T-helper 1 cell treated with Interleukin-12 subunit alpha and Interleukin-12 subunit beta and Interleukin-4 antibody, amounts not matched to agents 30 ng/mL and 1 ng/mL, for 36 hours (primary cell): ENCODE measurements around the gene DIP2C. TPM values are rescaled to one million over a fixed set of nuclear protein-coding genes. Genes with fewer than 3 reads are reported as not detected.
"Not testable (repeated sequence)": the region's sequence is repeated elsewhere in the genome, so short reads cannot be mapped to it uniquely, and the experiment has no call there.

ENCODE experiments used
- intact Hi-C: fragments of 100-400 bp; cut with micrococcal nuclease; formaldehyde crosslinking; loops from one replicate; pipeline ENCODE4 v1.15.1; 2024
- total RNA-seq: library from RNA; stranded (reverse); gene quantifications from 2 replicates; pipeline ENCODE4 v1.2.3, GENCODE V29; 2022

The DIP2C gene
- total RNA-seq, 1 donor from 2014 or later = 2.8 TPM

DNA sequence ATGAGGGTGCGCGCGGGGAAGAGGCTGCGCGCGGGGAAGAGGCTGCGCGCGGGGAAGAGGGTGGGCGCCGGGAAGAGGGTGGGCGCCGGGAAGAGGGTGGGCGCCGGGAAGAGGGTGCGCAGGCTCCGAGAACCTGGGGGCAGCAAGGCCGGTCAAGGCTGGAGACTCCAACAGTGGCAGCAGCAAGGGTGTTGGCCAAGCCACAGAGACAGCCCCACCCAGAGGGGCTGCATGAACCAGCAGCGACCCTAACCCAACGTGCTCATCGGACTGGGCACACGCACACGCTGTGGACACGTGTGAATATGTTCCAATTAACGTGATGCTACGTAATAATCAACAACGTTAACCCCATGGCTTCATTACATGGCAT, 48.8 kb downstream of the DIP2C start:
- intact Hi-C loops = no loop called here

DNA sequence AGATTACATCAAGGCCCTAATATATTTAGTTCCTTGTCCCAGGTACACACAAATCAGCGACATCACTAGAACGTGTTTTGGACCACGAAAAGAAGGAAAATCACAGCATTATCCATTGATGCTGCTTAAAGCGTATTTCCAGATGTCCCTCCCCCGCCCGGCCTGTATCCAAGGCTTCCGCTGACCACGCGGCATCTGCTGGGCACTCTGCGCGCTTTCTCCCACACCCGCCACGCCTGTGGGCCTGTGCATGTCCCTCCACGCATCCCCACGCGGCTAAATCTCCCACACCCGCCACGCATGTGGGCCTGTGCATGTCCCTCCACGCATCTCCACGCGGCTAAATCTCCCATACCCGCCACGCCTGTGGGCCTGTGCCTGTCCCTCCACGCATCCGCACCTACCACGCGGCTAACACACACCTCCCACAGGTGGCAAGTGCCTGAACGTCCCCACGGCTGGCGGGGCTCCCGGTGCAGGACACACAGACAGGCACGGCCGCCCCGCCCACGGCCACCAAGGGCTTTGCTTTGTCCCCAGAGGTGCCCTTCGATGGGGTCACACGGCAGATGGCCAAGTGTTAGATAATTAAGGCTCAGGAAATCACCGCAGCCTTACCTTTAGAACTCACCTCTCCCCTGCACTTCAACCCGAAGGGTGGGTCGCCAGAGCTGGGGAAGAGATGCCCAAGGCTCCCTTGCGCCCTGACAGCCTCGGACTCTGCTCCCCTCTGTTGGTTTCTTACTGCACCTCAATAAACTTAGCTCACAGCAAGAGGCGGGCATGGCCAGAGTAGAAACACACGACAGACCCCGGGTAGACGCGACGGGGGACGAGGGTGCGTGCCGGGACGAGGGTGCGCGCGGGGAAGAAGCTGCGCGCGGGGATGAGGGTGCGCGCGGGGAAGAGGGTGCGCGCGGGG, 49.5 kb downstream of the DIP2C start:
- intact Hi-C loops = no loop called here

DNA sequence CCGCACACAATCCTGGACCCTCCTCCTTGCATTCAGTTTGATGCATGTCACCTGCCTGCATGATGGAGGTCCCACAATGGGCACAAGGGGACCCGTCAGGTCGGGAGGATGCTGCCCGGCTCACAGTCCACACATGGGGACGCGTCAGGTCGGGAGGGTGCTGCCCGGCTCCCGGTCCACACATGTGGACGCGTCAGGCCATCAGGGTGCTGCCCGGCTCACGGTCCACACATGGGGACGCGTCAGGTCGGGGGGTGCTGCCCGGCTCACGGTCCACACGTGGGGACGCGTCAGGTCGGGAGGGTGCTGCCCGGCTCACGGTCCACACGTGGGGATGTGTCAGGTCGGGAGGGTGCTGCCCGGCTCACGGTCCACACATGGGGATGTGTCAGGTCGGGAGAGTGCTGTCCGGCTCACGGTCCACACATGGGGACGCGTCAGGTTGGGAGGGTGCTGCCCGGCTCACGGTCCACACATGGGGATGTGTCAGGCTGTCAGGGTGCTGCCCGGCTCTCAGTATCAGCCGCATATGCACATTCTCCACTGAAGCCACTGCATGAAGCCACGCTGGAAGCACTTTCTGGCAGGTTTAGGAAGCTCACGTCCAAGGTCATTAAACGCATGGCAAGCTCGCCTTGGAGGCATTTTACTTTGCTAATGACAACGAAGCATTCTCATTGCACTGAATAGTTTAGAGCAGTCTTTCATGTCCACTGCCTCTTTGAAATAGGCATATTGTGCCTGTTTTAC, 50.3 kb downstream of the DIP2C start:
- intact Hi-C loops = no loop called here

DNA sequence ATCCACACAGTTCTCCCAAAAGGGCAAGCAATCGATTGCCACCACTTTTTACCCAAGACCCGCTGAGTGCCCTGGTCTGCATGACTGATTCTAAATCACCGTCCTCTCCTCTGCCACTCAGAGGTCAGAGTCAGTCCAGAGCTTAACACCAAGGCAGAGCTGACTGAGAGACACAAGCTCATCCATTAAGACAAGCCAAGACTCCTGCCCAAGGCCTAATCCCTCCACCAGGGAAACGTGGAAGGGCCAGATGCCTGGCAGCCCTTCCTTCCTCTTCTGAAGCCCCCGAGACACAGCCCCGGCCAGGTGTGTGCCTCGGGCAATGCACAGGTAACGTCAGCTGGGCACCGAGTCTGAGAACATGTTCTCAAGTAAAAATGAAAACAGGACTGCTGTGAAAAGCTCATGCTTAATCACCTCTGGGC, 51.7 kb downstream of the DIP2C start:
- intact Hi-C loops = no loop called here

DNA sequence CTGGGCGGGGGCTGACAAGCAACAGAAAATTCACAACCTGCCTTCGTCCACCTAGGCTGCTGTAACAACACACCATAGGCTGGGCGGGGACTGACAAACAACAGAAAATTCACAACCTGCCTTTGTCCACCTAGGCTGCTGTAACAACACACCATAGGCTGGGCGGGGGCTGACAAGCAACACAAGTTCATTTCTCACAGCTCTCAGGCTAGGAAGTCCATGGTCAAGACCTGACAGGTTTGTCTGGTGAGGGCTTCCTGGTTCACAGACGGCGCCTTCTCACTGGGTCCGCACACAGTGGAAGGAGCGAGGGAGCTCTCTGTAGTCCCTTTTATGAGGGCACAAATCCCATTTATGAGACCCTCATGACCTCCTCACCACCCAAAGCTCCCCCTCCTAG, 52.2 kb downstream of the DIP2C start:
- intact Hi-C loops = no loop called here

DNA sequence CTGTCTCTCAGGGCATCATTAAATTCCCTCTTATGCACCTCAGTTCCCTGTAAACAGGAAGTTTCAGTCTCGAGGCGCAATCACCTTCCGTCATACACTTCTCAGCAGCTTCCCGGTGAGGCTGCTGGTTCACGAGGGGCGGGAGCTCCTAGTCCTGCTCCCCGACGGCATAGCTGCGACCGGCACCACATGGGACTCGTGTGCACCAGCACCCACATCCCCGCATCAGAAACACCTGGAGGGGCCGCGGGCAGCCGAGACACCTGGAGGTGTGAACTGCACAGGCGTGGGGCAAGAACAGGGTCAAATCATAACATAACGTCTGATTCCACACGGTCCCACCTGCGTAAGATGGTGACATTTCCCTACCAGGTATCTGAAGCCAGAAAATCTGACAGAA, 52.7 kb downstream of the DIP2C start:
- intact Hi-C loops = no loop called here

DNA sequence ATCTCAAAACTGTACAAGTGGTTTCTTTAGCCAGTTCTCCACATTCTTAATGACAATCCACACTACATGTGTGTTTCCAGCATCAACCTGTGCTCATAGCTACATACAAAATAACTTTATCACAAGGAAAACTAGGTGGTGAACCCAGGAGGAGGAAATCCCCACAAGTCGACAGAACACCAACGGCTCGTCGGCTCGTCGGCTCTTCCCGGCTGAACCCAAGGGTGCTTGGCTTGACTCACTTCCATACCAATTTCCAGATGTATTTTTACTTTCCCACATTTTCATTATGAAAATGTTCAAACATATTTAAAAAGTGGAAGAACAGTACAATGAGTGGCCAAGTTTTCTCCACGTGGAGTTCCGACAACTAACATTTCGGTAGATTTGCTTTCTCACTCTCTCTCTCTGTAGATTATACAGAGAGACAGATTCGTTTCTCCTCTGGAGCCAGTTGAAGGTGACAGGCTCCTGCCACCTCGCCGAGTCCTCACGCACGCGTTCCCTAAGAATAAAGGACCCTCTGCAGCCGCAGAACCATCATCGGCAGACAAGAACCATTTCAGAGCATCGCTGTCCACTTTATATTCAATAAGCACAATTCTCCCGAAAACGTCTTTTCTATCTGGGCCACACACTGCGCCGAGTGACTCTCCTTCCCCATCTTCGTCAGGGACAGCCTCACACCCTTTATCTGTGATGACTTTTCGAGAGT, 53.3 kb downstream of the DIP2C start:
- intact Hi-C loops = no loop called here

DNA sequence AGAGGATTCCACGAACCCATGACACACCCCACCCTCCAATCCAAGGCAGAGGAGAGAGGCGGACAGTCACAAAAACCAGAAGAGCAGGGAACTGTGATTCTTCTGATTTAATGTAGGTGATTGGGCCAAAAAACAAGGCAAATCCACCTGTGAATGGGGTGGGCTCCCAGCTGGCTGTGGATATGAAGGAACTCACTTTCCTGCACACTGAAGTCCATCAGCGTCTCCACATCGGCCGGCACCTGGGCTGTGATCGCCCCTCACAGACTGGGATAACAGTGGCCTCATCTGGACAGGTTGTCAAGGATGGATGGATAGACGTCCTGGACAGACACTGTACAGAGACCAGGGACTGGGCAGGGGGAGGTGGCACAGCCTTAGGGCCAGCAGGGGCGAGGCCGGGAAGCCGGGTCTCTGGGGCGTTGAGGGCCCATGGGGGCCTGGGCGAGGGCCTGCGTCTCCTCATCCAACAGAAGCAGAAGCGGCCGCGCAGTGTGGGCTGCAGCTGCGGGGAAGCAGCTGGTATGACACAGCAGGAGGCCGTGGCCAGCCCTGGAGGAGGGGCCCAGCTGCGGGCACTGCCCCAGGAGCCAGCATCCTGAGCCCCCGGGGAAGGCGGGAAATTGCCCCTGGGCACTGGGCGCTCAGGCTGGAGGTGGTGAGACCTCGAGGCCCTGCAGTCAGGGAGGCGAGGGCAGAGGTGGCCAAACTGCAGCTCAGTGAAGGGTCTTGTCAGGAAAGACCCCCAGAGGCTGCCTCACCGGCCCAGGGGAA, 54.2 kb downstream of the DIP2C start:
- intact Hi-C loops = no loop called here

DNA sequence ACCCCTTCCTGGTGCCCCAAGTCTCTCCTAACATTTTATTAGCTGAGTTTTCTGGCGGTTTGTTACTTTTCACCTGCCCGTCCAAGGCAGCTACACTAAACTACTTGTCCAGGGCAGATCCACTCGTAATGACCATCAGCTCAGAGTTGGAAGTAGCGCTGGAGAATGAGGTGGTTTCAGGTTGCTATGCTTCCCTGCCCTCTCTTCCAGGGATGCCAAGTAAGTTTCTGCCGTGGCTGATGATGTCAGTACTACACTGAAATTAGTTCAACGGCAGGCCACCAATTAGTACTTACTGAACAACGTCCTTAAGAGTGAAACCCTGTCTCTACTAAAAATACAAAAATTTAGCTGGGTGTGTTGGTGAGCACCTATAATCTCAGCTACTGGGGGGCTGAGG, 55.2 kb downstream of the DIP2C start:
- intact Hi-C loops = no loop called here

DNA sequence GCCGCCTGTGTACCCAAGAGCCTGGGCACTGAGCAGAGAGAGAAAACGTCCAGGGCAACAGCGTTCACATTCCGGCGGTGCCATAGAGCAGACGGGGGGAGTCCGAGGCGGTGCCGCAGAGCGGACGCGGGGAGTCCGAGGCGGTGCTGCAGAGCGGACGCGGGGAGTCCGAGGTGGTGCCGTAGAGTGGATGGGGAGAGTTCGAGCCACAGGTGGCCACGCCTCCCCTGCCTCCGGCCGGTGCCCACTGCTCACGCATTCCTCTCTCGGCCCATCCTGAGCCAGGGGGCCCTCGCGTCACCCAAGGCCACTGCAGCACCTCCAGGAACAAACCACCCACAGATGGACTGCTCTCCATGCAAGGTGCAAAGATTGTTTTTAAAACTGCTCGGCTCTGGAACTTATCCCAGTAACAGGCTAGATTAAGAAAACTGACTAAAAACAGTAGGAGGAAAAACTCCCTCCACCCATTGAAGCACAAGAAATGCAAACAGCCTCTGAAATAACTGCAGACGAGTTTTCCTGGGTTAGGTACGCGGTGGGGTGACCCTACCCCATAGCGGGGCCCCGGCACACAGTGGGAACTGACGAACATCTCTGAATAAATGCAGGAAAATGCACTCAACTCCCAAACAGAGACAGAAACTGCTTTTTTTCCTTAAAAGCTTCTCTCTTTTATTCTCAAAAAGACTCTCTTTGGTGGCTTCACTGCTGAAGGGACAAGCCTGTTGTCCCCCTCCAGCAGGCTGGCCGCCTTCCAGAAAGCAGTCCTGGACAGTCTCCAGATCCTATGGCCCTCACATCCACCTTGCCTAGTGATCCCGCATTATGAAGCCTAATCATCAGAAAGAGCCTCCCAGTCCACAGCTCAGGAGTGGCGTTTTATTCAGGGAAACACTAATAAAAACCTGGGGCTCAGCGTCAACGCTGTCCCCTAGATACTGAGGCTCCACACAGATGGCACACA, 55.9 kb downstream of the DIP2C start:
- intact Hi-C loops = no loop called here

DNA sequence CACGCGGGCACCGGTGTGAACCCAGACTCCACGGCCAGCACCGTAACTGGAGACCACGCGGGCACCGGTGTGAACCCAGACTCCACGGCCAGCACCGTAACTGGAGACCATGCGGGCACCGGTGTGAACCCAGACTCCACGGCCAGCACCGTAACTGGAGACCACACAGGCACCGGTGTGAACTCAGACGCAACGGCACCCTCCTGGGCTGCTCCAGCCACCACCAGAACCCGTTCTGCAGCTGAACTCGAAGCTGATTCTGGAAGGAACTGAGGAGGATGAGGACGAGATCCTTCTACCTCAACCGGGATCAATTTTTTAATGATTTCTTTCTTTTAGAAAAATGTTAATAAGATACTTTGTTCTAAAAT, 56.7 kb downstream of the DIP2C start:
- intact Hi-C loops = not testable (repeated sequence)

DNA sequence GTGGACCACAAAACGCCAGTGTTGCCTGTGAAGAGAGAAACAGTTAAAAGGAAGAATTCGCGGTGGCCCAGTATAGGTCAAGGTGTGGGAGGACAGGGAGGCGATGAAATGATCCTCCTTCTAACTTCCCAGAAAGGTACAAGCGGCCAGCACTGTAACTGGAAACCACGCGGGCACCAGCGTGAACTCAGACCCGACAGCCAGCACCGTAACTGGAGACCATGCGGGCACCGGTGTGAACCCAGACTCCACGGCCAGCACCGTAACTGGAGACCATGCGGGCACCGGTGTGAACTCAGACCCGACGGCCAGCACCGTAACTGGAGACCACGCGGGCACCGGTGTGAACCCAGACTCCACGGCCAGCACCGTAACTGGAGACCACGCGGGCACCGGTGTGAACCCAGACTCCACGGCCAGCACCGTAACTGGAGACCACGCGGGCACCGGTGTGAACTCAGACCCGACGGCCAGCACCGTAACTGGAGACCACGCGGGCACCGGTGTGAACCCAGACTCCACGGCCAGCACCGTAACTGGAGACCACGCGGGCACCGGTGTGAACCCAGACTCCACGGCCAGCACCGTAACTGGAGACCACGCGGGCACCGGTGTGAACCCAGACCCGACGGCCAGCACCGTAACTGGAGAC, 57.2 kb downstream of the DIP2C start:
- intact Hi-C loops = not testable (repeated sequence)

DNA sequence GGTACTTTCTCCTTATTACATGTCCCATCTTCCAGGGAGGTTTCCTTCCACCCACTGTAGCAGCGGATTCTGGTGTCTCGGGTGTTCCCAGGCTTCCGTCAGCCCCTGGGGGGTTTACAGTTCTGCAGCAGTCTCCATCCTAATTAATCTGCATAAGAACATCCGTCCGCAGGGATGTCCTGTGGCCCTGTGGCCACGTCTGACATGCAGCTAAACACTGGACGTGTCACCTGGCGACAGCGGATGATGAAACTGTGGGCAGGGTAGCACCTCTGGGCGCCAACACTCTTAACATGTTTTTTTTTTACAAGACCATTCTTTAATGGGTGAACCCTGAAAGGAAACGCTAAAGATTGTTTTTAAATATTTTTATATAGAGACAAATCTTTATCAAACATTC, 58.2 kb downstream of the DIP2C start:
- intact Hi-C loops = no loop called here

DNA sequence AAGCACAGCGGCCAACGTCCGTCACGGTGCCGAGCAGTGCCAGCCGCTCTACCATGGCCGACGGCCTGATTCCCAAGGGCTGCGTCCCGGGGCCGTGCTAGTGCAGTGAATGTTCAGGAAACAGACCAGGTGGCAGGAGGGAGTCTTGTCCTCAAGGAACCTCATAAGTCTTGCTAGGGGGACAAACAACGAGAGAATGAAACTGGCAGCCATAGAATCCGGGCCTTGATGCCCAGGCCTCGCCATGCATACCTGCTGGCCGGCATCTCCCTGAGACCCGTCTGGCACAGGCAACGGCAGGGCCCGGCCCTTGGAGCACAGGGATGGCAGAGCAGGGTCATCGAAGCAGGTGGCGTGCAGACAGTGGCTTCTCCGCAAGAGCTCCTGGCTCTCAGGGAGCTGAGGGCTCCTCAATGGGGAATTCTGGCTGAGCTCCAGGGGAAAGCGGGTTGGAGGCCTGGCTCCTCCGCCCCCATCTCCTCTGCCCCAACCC, 58.8 kb downstream of the DIP2C start:
- intact Hi-C loops = no loop called here

DNA sequence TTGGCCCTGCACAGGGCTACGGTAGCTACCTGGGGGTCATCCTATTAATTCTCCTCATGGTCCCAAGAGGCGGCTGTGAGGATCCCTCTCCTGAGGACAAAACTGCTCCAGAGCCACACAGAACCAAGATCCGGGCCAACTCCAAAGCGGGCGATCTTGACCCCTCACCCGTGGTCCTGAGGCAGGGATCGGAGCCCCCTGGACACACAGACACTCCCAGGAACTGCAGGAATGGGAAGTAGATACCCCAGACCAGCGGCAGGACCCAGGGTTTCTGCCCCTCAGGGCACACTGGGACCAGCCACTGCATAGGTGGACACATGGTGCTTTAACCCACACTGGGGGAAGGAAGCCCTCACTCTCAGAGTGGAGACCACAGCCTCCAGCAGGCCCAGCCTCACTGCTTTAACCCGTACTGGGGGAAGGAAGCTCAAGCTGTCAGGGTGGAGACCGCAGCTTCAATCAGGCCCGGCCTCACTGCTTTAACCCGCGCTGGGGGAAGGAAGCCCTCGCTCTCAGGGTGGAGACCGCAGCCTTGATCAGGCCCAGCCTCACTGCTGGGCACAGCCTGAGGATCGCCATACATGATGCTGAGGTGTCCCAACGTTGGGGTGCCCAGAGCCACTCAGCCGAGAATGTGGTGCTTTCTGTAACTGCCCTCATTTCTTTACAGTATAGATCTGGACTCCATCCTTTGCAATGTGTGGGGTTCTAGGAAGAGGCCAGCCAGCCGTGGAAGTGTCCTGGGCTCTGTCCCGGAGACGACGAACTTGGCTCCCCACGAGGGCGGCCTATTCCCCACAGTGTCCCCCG, 60.1 kb downstream of the DIP2C start:
- intact Hi-C loops = no loop called here

DNA sequence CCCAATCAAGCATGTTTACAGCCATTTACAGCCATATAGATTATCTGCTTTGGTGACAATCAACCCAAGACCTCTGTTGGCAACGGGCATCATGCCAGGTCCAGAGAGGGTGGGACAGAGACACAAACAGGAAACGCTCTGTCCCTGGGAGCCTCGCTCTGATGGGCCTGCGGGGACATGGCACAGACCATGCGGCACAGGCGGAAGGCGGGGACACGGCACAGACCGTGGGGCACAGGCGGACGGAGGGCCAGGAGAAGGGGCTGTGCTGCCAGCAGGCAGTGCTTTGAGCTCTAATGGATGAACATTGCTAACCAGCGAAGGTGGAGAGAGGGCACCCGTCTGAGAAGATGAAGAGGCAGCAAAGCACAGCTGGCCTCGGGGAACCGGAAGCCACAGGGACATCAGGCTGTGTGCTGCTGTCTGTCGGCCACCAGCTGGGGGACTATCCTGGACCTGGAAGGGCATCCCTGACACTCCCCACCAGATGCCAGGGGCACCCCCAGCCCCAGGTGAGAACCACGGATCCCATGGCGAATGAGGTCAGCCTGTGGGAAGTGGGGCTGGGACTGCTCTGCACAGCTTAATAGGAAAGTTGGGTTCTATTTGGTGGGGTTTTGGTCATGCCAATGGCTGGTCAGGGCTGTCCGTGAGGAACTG, 61.0 kb downstream of the DIP2C start:
- intact Hi-C loops = no loop called here

DNA sequence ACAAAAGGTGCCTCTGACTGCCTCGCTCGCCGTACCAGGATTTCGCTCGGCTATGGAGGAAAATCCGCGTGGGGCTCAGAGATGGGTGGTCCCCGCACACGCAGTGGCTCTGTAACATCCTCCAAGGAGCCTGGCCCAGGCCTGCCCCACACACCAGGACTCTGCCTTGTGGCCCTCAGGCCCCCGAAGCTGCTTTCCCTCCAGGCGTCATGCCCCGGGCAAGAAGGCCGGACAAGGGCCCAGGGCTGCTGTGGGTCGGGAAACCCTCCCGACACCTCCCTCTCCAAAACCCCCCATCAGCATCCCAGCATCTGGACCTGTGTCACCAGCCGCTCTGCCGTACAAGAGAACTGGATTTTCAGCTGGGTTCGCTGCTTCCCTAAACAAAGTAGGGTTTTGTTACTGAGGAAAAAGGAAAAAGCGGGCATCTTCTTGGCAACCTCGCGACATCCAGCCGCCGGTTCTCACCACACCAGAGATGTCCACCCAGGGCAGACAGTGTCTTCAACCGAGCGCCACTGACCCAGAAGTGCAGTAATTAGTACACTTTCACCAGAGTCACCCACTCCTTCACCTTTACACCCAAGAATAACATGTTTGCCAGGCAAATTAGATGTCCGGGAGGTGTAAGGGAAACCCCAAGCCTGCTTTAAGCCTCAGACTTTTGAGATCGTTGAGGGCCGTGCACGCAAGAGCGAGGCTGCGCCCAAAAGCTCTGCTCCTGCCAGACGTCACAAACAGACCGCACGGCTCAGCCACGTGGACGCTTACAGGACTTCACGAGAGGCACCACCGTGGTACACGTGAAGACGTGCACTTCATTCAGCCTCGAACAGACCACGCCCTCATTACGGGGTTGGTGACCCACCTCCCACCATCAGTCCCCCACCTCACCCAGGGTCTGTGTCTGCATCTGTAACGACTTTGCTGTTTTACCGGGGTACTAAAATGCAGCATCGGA, 62.2 kb downstream of the DIP2C start:
- intact Hi-C loops = no loop called here
